Measurements from ENCODE around the gene WDR45.

GRCh38 chrX:49077941-49078340, 1.7 kb downstream of the WDR45 start:
- TF ChIP-seq CTCF (conservative IDR thresholded peaks at IDR 0.05; ENCODE audit: low read depth, low read length) (no peak), USF2 (IDR thresholded peaks at IDR 0.05; ENCODE audit: low read depth, low read length) (no peak)

Data from IMR-90 (cell line).